Type B pancreatic cell (in vitro differentiated cells): ENCODE data around the gene R3HDM1. TPM values are rescaled to one million over a fixed set of nuclear protein-coding genes. Genes with fewer than 3 reads are reported as not detected.
A peak's percentile ranks its signal among the peaks of the same experiment; 100 is the strongest.
"Not testable (repeated sequence)": the region's sequence is repeated elsewhere in the genome, so short reads cannot be mapped to it uniquely, and the experiment has no call there.

ENCODE experiments used
- DNase-seq: peaks from one replicate; pipeline ENCODE4 v3.0.0; 2021; ENCODE audit warnings: mixed read lengths; ENCODE audit not compliant: unreplicated experiment; ENCODE audit errors: extremely low spot score
- H3K27ac Mint-ChIP-seq: 2 replicates; pipeline ENCODE4 v1.8.0; 2021; ENCODE audit warnings: mild to moderate bottlenecking, mixed read lengths
- H3K27me3 Mint-ChIP-seq: 2 replicates; pipeline ENCODE4 v1.8.0; 2021; ENCODE audit warnings: mixed read lengths
- H3K36me3 Mint-ChIP-seq: 2 replicates; pipeline ENCODE4 v1.8.0; 2021; ENCODE audit warnings: mixed read lengths
- H3K4me1 Mint-ChIP-seq: one replicate; pipeline ENCODE4 v1.8.0; 2021; ENCODE audit warnings: mixed read lengths; ENCODE audit not compliant: unreplicated experiment
- H3K4me3 Mint-ChIP-seq: 2 replicates; pipeline ENCODE4 v1.8.0; 2021; ENCODE audit warnings: mild to moderate bottlenecking, mixed read lengths
- H3K9me3 Mint-ChIP-seq: 2 replicates; pipeline ENCODE4 v1.8.0; 2021; ENCODE audit warnings: mixed read lengths
- CTCF ChIP-seq: fragments of 200-600 bp; sonication (generic); conservative IDR thresholded peaks from 2 replicates; pipeline ENCODE4 v1.5.0; 2021; ENCODE audit warnings: antibody characterized with exemption, mild to moderate bottlenecking
- total RNA-seq: library from RNA; stranded (reverse); gene quantifications from 2 replicates; pipeline ENCODE4 v1.2.1, GENCODE V29; 2021; ENCODE audit warnings: low replicate concordance

The R3HDM1 gene
- total RNA-seq, 1 donor from 2014 or later: 47.5 TPM

- no peak for TF ChIP-seq CTCF
- H3K4me3 Mint-ChIP-seq: no peak within 1 kb of the TSS
- peaks cover 5% of the 10 kb centered on the region for H3K9me3 Mint-ChIP-seq
- H3K27ac Mint-ChIP-seq: peak within 1 kb of the TSS; percentile 73
- H3K27me3 Mint-ChIP-seq: no peaks in the 10 kb centered on the region
- DNase-seq: peak; percentile 90
- peaks cover 13% of the 10 kb centered on the region for H3K36me3 Mint-ChIP-seq
- peaks cover 14% of the 10 kb centered on the region for H3K4me1 Mint-ChIP-seq
These were observed 712 bp upstream of the R3HDM1 start, which contains the start of gene ZRANB3 for GRCh38 chr2:135530313-135531230. Gene ZRANB3, minus strand, starts transcription at chr2:135531218.

- TF ChIP-seq CTCF: no peak
- no peaks in the 10 kb centered on the region for H3K9me3 Mint-ChIP-seq
- no peak for DNase-seq
- no peak overlapping the region for H3K4me3 Mint-ChIP-seq
- H3K36me3 Mint-ChIP-seq: peaks cover 3% of the 10 kb centered on the region
- H3K4me1 Mint-ChIP-seq: peaks cover 14% of the 10 kb centered on the region
- peak overlapping the region; percentile 73 for H3K27ac Mint-ChIP-seq
- H3K27me3 Mint-ChIP-seq: no peaks in the 10 kb centered on the region
These were observed 1.3 kb downstream of the R3HDM1 start for GRCh38 chr2:135532581-135532980.

- not testable (repeated sequence) for H3K36me3 Mint-ChIP-seq, H3K27ac Mint-ChIP-seq, H3K9me3 Mint-ChIP-seq, H3K27me3 Mint-ChIP-seq, DNase-seq
- peak overlapping the region; percentile 22 for H3K4me3 Mint-ChIP-seq
- H3K4me1 Mint-ChIP-seq: peaks cover 14% of the 10 kb centered on the region
These were observed 2.3 kb downstream of the R3HDM1 start for GRCh38 chr2:135533545-135533944.

- DNase-seq: no peak
- peaks cover 10% of the 10 kb centered on the region for H3K36me3 Mint-ChIP-seq
- no peaks in the 10 kb centered on the region for H3K4me1 Mint-ChIP-seq
- H3K27ac Mint-ChIP-seq: no peak overlapping the region
- TF ChIP-seq CTCF: no peak
- H3K9me3 Mint-ChIP-seq: no peaks in the 10 kb centered on the region
- H3K27me3 Mint-ChIP-seq: no peaks in the 10 kb centered on the region
- H3K4me3 Mint-ChIP-seq: no peak overlapping the region
These were observed 15.2 kb downstream of the R3HDM1 start for GRCh38 chr2:135546436-135546835.

- no peaks in the 10 kb centered on the region for H3K27me3 Mint-ChIP-seq
- DNase-seq: no peak
- H3K4me1 Mint-ChIP-seq: no peaks in the 10 kb centered on the region
- TF ChIP-seq CTCF: no peak
- H3K9me3 Mint-ChIP-seq: no peaks in the 10 kb centered on the region
- H3K4me3 Mint-ChIP-seq: no peak overlapping the region
- no peak overlapping the region for H3K27ac Mint-ChIP-seq
- H3K36me3 Mint-ChIP-seq: peaks cover 10% of the 10 kb centered on the region
These were observed 16.0 kb downstream of the R3HDM1 start for GRCh38 chr2:135547311-135547710.

- no peak for TF ChIP-seq CTCF
- H3K27me3 Mint-ChIP-seq: no peaks in the 10 kb centered on the region
- H3K4me1 Mint-ChIP-seq: no peaks in the 10 kb centered on the region
- peaks cover 17% of the 10 kb centered on the region for H3K36me3 Mint-ChIP-seq
- DNase-seq: no peak
- no peaks in the 10 kb centered on the region for H3K9me3 Mint-ChIP-seq
- H3K4me3 Mint-ChIP-seq: no peak overlapping the region
- no peak overlapping the region for H3K27ac Mint-ChIP-seq
These were observed 20.1 kb downstream of the R3HDM1 start for GRCh38 chr2:135551356-135551755.
